ENCODE measurements around the gene KCNQ1.

GRCh38 chr11:2518983-2519340 is 74.2 kb downstream of the KCNQ1 start:
- TF ChIP-seq, protein P1, sequence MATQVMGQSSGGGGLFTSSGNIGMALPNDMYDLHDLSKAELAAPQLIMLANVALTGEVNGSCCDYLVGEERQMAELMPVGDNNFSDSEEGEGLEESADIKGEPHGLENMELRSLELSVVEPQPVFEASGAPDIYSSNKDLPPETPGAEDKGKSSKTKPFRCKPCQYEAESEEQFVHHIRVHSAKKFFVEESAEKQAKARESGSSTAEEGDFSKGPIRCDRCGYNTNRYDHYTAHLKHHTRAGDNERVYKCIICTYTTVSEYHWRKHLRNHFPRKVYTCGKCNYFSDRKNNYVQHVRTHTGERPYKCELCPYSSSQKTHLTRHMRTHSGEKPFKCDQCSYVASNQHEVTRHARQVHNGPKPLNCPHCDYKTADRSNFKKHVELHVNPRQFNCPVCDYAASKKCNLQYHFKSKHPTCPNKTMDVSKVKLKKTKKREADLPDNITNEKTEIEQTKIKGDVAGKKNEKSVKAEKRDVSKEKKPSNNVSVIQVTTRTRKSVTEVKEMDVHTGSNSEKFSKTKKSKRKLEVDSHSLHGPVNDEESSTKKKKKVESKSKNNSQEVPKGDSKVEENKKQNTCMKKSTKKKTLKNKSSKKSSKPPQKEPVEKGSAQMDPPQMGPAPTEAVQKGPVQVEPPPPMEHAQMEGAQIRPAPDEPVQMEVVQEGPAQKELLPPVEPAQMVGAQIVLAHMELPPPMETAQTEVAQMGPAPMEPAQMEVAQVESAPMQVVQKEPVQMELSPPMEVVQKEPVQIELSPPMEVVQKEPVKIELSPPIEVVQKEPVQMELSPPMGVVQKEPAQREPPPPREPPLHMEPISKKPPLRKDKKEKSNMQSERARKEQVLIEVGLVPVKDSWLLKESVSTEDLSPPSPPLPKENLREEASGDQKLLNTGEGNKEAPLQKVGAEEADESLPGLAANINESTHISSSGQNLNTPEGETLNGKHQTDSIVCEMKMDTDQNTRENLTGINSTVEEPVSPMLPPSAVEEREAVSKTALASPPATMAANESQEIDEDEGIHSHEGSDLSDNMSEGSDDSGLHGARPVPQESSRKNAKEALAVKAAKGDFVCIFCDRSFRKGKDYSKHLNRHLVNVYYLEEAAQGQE (IDR thresholded peaks at IDR 0.05; ENCODE audit: borderline replicate concordance): no peak
- TF ChIP-seq, protein P2, sequence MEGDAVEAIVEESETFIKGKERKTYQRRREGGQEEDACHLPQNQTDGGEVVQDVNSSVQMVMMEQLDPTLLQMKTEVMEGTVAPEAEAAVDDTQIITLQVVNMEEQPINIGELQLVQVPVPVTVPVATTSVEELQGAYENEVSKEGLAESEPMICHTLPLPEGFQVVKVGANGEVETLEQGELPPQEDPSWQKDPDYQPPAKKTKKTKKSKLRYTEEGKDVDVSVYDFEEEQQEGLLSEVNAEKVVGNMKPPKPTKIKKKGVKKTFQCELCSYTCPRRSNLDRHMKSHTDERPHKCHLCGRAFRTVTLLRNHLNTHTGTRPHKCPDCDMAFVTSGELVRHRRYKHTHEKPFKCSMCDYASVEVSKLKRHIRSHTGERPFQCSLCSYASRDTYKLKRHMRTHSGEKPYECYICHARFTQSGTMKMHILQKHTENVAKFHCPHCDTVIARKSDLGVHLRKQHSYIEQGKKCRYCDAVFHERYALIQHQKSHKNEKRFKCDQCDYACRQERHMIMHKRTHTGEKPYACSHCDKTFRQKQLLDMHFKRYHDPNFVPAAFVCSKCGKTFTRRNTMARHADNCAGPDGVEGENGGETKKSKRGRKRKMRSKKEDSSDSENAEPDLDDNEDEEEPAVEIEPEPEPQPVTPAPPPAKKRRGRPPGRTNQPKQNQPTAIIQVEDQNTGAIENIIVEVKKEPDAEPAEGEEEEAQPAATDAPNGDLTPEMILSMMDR (IDR thresholded peaks at IDR 0.05; ENCODE audit: poor library complexity, severe bottlenecking): no peak
- TF ChIP-seq EZH2 (IDR thresholded peaks at IDR 0.05; ENCODE audit: borderline replicate concordance, insufficient read depth, low read length, poor library complexity, severe bottlenecking) (no peak), TAF1 (IDR thresholded peaks at IDR 0.05; ENCODE audit: low read depth) (no peak), RAD21 (conservative IDR thresholded peaks at IDR 0.05) (no peak), EP300 (conservative IDR thresholded peaks at IDR 0.05; ENCODE audit: poor library complexity, severe bottlenecking) (no peak)

Data from neural cell (in vitro differentiated cells).